GM12873 (cell line): ENCODE measurements around the gene RHOBTB1.

Experiments used
- CTCF ChIP-seq: IDR thresholded peaks from 2 replicates; pipeline ENCODE4 v1.5.1; 2012; ENCODE audit warnings: low read depth, mild to moderate bottlenecking, moderate library complexity, low read length, control low read depth; ENCODE audit not compliant: insufficient read depth; ENCODE audit errors: missing control alignments

RHOBTB1 gene

GRCh38 chr10:60865198-60865783 is 78.7 kb downstream of the RHOBTB1 start:
- TF ChIP-seq CTCF = no peak

- TF ChIP-seq CTCF = no peak
Measured at GRCh38 chr10:60863796-60864195, 80.2 kb downstream of the RHOBTB1 start.

GRCh38 chr10:60862517-60862916 is 81.5 kb downstream of the RHOBTB1 start:
- no peak for TF ChIP-seq CTCF

GRCh38 chr10:60856405-60856804 is 87.6 kb downstream of the RHOBTB1 start:
- TF ChIP-seq CTCF = no peak

- TF ChIP-seq CTCF = no peak
Measured at GRCh38 chr10:60853637-60854036, 90.3 kb downstream of the RHOBTB1 start.

- TF ChIP-seq CTCF = no peak
Measured at GRCh38 chr10:60853107-60853506, 90.9 kb downstream of the RHOBTB1 start.

GRCh38 chr10:60849740-60850139 is 94.2 kb downstream of the RHOBTB1 start:
- no peak for TF ChIP-seq CTCF

- TF ChIP-seq CTCF = no peak
Measured at GRCh38 chr10:60849217-60849616, 94.8 kb downstream of the RHOBTB1 start.
